ENCODE measurements around the gene ITLN1. TPM values are rescaled to one million over a fixed set of nuclear protein-coding genes. Genes with fewer than 3 reads are reported as not detected.

Gene ITLN1
- total and polyA plus RNA-seq, 2 donors (not counting 3 experiments of a cell fraction or from before 2014, with no cell fraction given) = 0.12 TPM; not detected in 1

DNA sequence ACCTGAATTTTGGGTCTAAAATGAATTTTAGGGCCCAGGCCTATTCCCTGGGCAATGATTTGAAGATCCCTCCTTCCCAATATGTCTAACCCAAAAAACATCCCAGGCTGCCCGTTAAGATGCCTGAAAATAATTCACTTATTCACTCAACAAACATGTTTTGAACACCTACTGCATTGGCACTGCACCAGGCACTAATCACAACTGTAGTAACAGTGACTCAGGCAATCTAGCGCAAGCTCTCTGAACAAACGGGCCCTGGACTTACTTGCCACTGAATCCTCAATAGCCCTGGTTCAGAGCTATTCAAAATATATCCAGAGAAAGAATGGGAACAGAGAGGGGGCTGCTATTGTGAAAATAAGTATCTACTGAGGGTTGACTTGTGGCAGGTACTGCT is 26.5 kb downstream of the ITLN1 start:
- intact Hi-C loops (cut with micrococcal nuclease) = no loop called here
- Histone ChIP-seq H4K20me1 (replicated peaks; ENCODE audit: control insufficient read depth, extremely low read depth, insufficient read depth, low read length) (no peaks in the 10 kb centered on the region), H3K36me3 (ENCODE audit: control insufficient read depth in 2 of 2, extremely low read depth in 1 of 2, insufficient read depth in 2 of 2, low read length in 2 of 2) (no peaks in the 10 kb centered on the region), H2AFZ (ENCODE audit: low read depth, low read length) (no peak overlapping the region), H3K4me2 (ENCODE audit: insufficient read depth, low read length) (no peak overlapping the region), H3K9ac (replicated peaks; ENCODE audit: extremely low read depth, insufficient read depth, low read length) (no peak overlapping the region), H3K27me3 (ENCODE audit: control insufficient read depth in 2 of 2, insufficient read depth in 2 of 2, low read length in 2 of 2) (no peaks in the 10 kb centered on the region), H3K79me2 (ENCODE audit: control insufficient read depth, insufficient read depth, low read length) (no peaks in the 10 kb centered on the region), H3K9me3 (replicated peaks; ENCODE audit: control insufficient read depth, insufficient read depth, low read length) (no peaks in the 10 kb centered on the region), H3K9me1 (replicated peaks; ENCODE audit: control insufficient read depth, extremely low read depth, insufficient read depth, low read length) (no peaks in the 10 kb centered on the region), H3K4me3 (replicated peaks in 1 of 3; ENCODE audit: insufficient read depth in 1 of 3, low read depth in 1 of 3, low read length in 3 of 3) (no peak overlapping the region), H3K4me1 (ENCODE audit: control insufficient read depth, extremely low read depth, insufficient read depth, low read length) (no peaks in the 10 kb centered on the region), H3K27ac (ENCODE audit: insufficient read depth, low read depth, low read length) (no peak overlapping the region)
- no peak for DNase-seq (ENCODE audit: low read depth, low spot score)
- ChIA-PET POLR2A (no interaction called here), CTCF (no interaction called here)
- dilution Hi-C loops (cut with MboI; ENCODE audit: extremely low pct_ligation_motif_present, low sequenced_read_pairs) = no loop called here
- no TSS peak for BruUV-seq (replicated peaks)
- no peak for FAIRE-seq
- no peak for TF ChIP-seq FOS (IDR thresholded peaks at IDR 0.05; ENCODE audit: borderline replicate concordance, insufficient read depth, low read length)
- TF ChIP-seq POLR2AphosphoS5 (IDR thresholded peaks at IDR 0.05; ENCODE audit: insufficient read depth, low read depth, low read length) = no peak
- TF ChIP-seq, protein P1, sequence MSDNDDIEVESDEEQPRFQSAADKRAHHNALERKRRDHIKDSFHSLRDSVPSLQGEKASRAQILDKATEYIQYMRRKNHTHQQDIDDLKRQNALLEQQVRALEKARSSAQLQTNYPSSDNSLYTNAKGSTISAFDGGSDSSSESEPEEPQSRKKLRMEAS (IDR thresholded peaks at IDR 0.05; ENCODE audit: insufficient read depth, insufficient read length) = no peak
- no peak for TF ChIP-seq JUN (IDR thresholded peaks at IDR 0.05; ENCODE audit: borderline replicate concordance, insufficient read depth, insufficient read length, low read depth)
- TF ChIP-seq GATA2 (IDR thresholded peaks at IDR 0.05; ENCODE audit: insufficient read depth, insufficient read length, low read depth, low read length) = no peak
- TF ChIP-seq POLR2A (IDR thresholded peaks at IDR 0.05; ENCODE audit: low read depth, low read length) = no peak
- no peak for TF ChIP-seq EZH2 (IDR thresholded peaks at IDR 0.05; ENCODE audit: borderline replicate concordance, low read depth, low read length, severe bottlenecking)
- TF ChIP-seq MYC (IDR thresholded peaks at IDR 0.05; ENCODE audit: low read depth, low read length) = no peak

DNA sequence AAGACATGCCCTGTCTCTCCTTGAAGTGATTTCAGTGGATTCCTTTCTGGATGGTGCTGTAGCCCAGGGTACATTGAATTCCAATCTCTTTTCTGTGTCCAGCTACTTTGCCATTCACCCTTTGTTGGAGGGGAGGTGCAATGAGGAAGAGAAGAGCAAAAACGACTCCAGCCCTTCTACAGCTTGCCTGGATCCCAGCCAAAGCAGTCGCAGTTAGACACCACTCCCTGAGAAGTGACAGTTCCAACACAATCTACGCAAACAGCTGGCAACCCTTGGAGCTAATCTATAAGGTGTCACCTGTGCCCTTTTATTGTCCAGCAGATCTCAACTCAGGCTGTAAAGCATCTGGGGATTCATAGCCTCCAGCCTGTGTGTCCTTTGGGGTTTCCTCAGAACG is 26.9 kb downstream of the ITLN1 start:
- H3K36me3 ChIP-seq (ENCODE audit: control insufficient read depth in 2 of 2, extremely low read depth in 1 of 2, insufficient read depth in 2 of 2, low read length in 2 of 2) = no peaks in the 10 kb centered on the region
- H2AFZ ChIP-seq (ENCODE audit: low read depth, low read length) = no peak overlapping the region
- no peak overlapping the region for H3K27ac ChIP-seq (ENCODE audit: insufficient read depth, low read depth, low read length)
- no peak overlapping the region for H3K9ac ChIP-seq (replicated peaks; ENCODE audit: extremely low read depth, insufficient read depth, low read length)
- no peaks in the 10 kb centered on the region for H3K9me3 ChIP-seq (replicated peaks; ENCODE audit: control insufficient read depth, insufficient read depth, low read length)
- H3K4me3 ChIP-seq (replicated peaks in 1 of 3; ENCODE audit: insufficient read depth in 1 of 3, low read depth in 1 of 3, low read length in 3 of 3) = no peak overlapping the region
- dilution Hi-C loops (cut with MboI; ENCODE audit: extremely low pct_ligation_motif_present, low sequenced_read_pairs) (no loop called here), intact Hi-C loops (cut with micrococcal nuclease) (no loop called here)
- CTCF ChIA-PET = no interaction called here
- no peaks in the 10 kb centered on the region for H3K27me3 ChIP-seq (ENCODE audit: control insufficient read depth in 2 of 2, insufficient read depth in 2 of 2, low read length in 2 of 2)
- no peak for TF ChIP-seq POLR2AphosphoS5 (IDR thresholded peaks at IDR 0.05; ENCODE audit: insufficient read depth, low read depth, low read length)
- TF ChIP-seq, protein P2, sequence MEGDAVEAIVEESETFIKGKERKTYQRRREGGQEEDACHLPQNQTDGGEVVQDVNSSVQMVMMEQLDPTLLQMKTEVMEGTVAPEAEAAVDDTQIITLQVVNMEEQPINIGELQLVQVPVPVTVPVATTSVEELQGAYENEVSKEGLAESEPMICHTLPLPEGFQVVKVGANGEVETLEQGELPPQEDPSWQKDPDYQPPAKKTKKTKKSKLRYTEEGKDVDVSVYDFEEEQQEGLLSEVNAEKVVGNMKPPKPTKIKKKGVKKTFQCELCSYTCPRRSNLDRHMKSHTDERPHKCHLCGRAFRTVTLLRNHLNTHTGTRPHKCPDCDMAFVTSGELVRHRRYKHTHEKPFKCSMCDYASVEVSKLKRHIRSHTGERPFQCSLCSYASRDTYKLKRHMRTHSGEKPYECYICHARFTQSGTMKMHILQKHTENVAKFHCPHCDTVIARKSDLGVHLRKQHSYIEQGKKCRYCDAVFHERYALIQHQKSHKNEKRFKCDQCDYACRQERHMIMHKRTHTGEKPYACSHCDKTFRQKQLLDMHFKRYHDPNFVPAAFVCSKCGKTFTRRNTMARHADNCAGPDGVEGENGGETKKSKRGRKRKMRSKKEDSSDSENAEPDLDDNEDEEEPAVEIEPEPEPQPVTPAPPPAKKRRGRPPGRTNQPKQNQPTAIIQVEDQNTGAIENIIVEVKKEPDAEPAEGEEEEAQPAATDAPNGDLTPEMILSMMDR (IDR thresholded peaks at IDR 0.05; ENCODE audit: extremely low read depth in 1 of 2, insufficient read depth in 1 of 2, low read depth in 1 of 2, low read length in 2 of 2) = no peak
- POLR2A ChIA-PET = no interaction called here
- H3K79me2 ChIP-seq (ENCODE audit: control insufficient read depth, insufficient read depth, low read length) = no peaks in the 10 kb centered on the region
- FAIRE-seq (no peak), DNase-seq (ENCODE audit: low read depth, low spot score) (no peak)
- no peaks in the 10 kb centered on the region for H3K9me1 ChIP-seq (replicated peaks; ENCODE audit: control insufficient read depth, extremely low read depth, insufficient read depth, low read length)
- BruUV-seq (replicated peaks) = no TSS peak
- H3K4me1 ChIP-seq (ENCODE audit: control insufficient read depth, extremely low read depth, insufficient read depth, low read length) = no peaks in the 10 kb centered on the region
- H3K4me2 ChIP-seq (ENCODE audit: insufficient read depth, low read length) = no peak overlapping the region
- H4K20me1 ChIP-seq (replicated peaks; ENCODE audit: control insufficient read depth, extremely low read depth, insufficient read depth, low read length) = no peaks in the 10 kb centered on the region
